Bronchial epithelial cell (primary cell): ENCODE measurements around the gene RNF40. TPM values are rescaled to one million over a fixed set of nuclear protein-coding genes. Genes with fewer than 3 reads are reported as not detected.
A peak's percentile ranks its signal among the peaks of the same experiment; 100 is the strongest.

ENCODE experiments used
- DNase-seq: peaks from one replicate; pipeline ENCODE4 v3.0.0-alpha.2; 2010; ENCODE audit warnings: low read depth
- FAIRE-seq: peaks from 2 replicates; lab custom pipeline; 2011; peaks lifted over from hg19 to GRCh38; lab: Jason Lieb, UNC
- H3K27me3 ChIP-seq: 2 replicates; pipeline ENCODE4 v1.5.1; 2011; ENCODE audit warnings: low read length; ENCODE audit not compliant: control insufficient read depth, insufficient read depth
- H3K36me3 ChIP-seq: 2 replicates; pipeline ENCODE4 v1.5.1; 2011; ENCODE audit warnings: low read length; ENCODE audit not compliant: control insufficient read depth, insufficient read depth
- H3K4me3 ChIP-seq: 2 replicates; pipeline ENCODE4 v1.5.1; 2011; ENCODE audit warnings: mild to moderate bottlenecking, low read depth, low read length, control low read depth
- total RNA-seq: library from RNA; depleted of rRNA; stranded (reverse); fragments of >200 nt; gene quantifications from 2 replicates; pipeline ENCODE4 v1.2.1, GENCODE V29; 2014
- TF ChIP-seq, protein P1 (sequence below): IDR thresholded peaks from 2 replicates; pipeline ENCODE4 v1.5.1; 2011; ENCODE audit warnings: mild to moderate bottlenecking, moderate library complexity, low read length, control low read depth, inconsistent platforms; ENCODE audit not compliant: insufficient read depth, severe bottlenecking

The RNF40 gene
- total RNA-seq, 1 donor from 2014 or later: 38.7 TPM

DNA sequence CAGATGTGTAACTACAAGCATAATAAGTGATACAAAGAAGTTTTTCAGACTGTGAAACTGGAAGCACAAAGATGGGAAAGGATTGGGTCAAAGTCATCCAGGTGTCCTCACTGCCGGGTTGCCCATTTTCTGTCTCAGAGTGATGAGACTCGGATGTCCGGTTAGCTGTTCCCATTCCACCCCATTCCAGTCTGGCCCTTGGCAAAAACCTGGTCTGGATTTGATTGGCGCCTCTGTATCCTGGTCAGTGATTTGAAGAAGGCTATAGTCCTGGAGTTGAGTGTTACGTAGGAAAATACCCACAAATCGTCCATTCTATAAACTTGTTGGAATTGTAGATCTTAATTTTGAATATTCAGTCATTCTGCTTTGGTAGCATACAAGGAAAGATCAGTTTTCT lies 33.8 kb upstream of the RNF40 start:
- FAIRE-seq (no peak), DNase-seq (no peak)
- H3K4me3 ChIP-seq: no peak overlapping the region
- TF ChIP-seq, protein P1, sequence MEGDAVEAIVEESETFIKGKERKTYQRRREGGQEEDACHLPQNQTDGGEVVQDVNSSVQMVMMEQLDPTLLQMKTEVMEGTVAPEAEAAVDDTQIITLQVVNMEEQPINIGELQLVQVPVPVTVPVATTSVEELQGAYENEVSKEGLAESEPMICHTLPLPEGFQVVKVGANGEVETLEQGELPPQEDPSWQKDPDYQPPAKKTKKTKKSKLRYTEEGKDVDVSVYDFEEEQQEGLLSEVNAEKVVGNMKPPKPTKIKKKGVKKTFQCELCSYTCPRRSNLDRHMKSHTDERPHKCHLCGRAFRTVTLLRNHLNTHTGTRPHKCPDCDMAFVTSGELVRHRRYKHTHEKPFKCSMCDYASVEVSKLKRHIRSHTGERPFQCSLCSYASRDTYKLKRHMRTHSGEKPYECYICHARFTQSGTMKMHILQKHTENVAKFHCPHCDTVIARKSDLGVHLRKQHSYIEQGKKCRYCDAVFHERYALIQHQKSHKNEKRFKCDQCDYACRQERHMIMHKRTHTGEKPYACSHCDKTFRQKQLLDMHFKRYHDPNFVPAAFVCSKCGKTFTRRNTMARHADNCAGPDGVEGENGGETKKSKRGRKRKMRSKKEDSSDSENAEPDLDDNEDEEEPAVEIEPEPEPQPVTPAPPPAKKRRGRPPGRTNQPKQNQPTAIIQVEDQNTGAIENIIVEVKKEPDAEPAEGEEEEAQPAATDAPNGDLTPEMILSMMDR: no peak
- H3K36me3 ChIP-seq: peaks cover 30% of the 10 kb centered on the region
- no peaks in the 10 kb centered on the region for H3K27me3 ChIP-seq

DNA sequence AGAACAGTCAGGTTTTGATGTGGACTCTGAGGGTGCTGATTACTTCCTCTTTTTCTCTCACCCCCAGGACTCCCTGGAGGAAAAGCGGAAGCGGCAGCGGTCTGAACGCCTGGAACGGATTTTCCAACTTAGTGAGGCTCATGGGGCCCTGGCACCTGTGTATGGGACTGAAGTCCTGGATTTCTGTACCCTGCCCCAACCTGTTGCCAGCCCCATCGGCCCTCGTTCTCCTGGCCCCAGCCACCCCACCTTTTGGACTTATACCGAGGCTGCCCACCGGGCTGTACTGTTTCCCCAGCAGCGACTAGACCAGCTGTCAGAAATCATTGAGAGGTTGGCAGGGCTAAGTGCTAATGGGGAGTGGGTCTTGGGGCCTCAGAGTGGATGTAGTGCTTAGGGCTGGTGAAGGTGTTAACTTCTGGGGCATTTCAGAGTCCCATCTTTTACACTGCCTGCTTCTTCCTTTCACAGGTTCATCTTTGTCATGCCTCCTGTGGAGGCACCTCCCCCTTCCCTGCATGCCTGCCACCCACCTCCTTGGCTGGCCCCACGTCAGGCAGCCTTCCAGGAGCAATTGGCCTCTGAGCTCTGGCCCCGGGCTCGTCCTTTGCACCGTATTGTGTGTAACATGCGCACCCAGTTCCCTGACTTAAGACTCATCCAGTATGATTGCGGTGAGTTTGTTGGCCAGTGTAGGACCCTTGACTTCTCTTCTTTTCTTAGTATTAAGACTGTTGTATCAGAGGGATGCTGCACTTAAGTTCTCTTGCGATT lies 33.0 kb upstream of the RNF40 start:
- FAIRE-seq (no peak), DNase-seq (no peak)
- TF ChIP-seq, protein P1: no peak
- Histone ChIP-seq H3K27me3 (no peaks in the 10 kb centered on the region), H3K36me3 (peaks cover 31% of the 10 kb centered on the region), H3K4me3 (no peak overlapping the region)

DNA sequence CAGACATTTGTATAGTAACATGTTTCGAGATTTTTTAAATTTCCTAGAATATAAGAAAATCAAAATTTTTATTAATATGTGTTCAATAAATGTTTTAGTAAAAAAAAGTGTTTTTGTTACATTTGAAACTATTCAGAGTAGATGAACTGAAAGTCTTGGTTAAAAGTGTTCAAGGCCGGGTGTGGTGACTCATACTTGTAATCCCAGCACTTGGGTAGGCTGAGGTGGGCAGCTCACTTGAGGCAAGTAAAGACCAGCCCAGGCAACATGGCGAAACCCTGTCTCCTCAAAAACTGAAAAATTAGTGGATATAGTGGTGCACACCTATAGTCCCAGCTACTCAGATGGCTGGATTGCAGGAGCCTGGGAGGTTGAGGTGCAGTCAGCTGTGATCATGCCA lies 30.7 kb upstream of the RNF40 start:
- Histone ChIP-seq H3K27me3 (no peaks in the 10 kb centered on the region), H3K4me3 (no peak overlapping the region), H3K36me3 (peaks cover 38% of the 10 kb centered on the region)
- DNase-seq (peak; percentile 76), FAIRE-seq (no peak)
- TF ChIP-seq, protein P1: no peak

DNA sequence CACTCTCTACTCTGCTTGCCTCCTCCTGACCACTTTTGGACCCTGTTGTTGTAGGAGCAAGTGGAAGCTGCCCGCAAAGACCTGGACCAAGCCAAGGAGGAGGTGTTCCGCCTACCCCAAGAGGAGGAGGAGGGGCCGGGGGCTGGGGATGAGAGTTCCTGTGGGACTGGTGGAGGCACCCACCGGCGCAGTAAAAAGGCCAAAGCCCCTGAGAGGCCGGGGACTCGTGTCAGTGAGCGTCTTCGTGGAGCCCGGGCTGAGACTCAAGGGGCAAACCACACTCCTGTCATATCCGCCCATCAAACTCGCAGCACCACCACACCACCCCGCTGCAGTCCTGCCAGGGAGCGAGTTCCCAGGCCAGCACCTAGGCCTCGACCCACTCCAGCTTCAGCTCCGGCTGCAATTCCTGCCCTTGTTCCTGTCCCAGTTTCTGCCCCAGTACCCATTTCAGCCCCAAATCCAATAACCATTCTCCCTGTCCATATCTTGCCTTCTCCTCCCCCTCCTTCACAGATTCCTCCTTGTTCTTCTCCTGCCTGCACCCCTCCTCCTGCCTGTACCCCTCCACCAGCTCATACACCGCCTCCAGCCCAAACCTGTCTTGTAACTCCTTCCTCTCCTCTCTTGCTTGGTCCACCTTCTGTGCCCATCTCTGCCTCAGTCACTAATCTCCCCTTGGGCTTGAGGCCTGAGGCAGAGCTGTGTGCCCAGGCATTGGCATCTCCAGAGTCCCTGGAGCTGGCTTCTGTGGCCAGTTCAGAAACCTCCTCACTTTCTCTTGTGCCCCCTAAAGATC lies 24.9 kb upstream of the RNF40 start:
- peaks cover 41% of the 10 kb centered on the region for H3K36me3 ChIP-seq

DNA sequence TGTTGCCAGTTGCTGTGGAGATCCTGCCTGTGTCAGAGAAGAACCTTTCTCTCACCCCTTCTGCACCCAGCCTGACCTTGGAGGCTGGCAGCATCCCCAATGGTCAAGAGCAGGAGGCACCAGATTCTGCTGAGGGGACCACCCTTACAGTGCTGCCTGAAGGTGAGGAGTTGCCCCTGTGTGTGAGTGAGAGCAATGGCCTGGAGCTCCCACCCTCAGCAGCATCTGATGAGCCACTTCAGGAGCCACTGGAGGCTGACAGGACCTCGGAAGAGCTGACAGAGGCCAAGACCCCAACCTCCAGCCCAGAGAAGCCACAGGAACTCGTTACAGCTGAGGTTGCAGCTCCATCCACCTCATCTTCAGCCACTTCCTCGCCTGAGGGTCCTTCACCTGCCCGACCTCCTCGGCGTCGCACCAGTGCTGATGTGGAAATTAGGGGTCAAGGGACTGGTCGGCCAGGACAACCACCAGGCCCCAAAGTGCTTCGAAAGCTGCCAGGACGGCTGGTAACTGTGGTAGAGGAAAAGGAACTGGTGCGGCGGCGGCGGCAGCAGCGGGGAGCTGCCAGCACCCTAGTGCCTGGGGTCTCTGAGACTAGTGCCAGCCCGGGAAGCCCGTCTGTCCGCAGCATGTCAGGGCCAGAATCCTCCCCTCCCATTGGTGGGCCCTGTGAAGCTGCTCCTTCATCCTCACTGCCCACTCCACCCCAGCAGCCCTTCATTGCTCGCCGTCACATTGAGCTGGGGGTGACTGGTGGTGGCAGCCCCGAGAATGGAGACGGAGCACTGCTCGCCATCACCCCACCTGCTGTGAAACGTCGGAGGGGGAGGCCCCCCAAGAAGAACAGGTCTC lies 24.1 kb upstream of the RNF40 start:
- TF ChIP-seq, protein P1: no peak
- peaks cover 44% of the 10 kb centered on the region for H3K36me3 ChIP-seq

More for the DNA sequence above, 24.9 kb upstream of the RNF40 start:
- FAIRE-seq: no peak
- Histone ChIP-seq H3K4me3 (no peak overlapping the region), H3K27me3 (no peaks in the 10 kb centered on the region)
- TF ChIP-seq, protein P1: no peak
- DNase-seq: no peak

More for the DNA sequence above, 24.1 kb upstream of the RNF40 start:
- Histone ChIP-seq H3K4me3 (no peak overlapping the region), H3K27me3 (no peaks in the 10 kb centered on the region)
- no peak for FAIRE-seq
- no peak for DNase-seq
